Cardiac fibroblast (primary cell): ENCODE measurements around the gene EIPR1.
A peak's percentile ranks its signal among the peaks of the same experiment; 100 is the strongest.

ENCODE experiments used
- DNase-seq, 2 donors: peaks; one replicate each; pipeline versions ENCODE4 v3.0.0 to v3.0.0-alpha.2; 2010; ENCODE audit warnings: low read depth in 2 of 2
- H3K4me3 ChIP-seq, 2 donors: replicated peaks in 1 of 2; 1 replicate in 1 of 2; 2 replicates in 1 of 2; pipeline ENCODE4 v1.5.1; 2011; ENCODE audit warnings: low read depth in 2 of 2, low read length in 2 of 2, mild to moderate bottlenecking in 2 of 2, moderate library complexity in 1 of 2
- CTCF ChIP-seq: IDR thresholded peaks from one replicate; pipeline ENCODE4 v1.5.1; 2011; ENCODE audit warnings: low read depth, mild to moderate bottlenecking, low read length, inconsistent platforms

EIPR1 gene

GRCh38 chr2:3197308-3197707 lies 180.3 kb downstream of the EIPR1 start:
- DNase-seq: no peak
- no peak overlapping the region for H3K4me3 ChIP-seq
- no peak for TF ChIP-seq CTCF

DNA sequence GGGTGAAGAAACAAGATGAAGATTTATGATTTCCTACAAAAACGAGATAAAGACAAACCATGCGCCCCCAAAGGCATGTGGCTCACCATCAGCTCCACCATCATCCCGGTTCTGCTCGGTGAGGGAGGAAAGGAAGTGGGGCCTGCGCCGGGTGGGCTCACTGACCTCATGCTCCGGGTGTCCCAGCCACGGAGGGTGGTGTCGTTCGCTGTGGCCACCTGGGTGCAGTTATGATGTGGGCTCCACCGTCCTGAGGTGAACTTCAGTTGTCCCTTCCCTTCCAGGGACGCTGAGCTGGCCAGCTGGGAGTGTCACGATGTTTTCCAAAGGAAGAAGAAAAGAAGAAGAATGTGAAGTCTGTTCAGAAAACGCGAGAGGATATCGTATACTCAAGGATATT lies 180.9 kb downstream of the EIPR1 start:
- TF ChIP-seq CTCF: no peak
- no peak overlapping the region for H3K4me3 ChIP-seq
- no peak for DNase-seq

- DNase-seq: no peak
- H3K4me3 ChIP-seq: no peak overlapping the region
- TF ChIP-seq CTCF: no peak
Observed at GRCh38 chr2:3195641-3196476, 181.8 kb downstream of the EIPR1 start.

DNA sequence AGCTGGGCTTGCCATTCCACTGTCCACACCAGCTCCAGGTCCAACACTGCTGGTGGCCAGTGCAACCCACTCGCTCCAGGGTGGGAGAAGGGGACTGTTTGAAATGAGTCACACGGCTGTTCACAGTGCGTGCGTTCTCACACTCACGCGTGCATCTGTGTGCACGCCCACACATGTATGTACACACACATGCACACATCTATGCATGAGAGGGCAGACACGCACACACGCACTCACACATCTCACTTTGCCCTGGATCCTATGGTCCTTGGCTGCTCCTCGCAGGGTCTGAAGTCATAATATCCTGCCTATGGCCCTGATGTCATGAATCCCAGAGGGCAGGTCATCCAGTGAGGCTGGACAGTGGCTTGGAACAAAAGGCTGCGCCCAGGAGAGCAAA lies 182.8 kb downstream of the EIPR1 start:
- TF ChIP-seq CTCF: no peak
- no peak overlapping the region for H3K4me3 ChIP-seq
- DNase-seq: no peak

- TF ChIP-seq CTCF: no peak
- peak in 1 of 2 donors; percentile 12 for DNase-seq
- H3K4me3 ChIP-seq: no peak overlapping the region
Observed at GRCh38 chr2:3193443-3194330, 183.9 kb downstream of the EIPR1 start.

DNA sequence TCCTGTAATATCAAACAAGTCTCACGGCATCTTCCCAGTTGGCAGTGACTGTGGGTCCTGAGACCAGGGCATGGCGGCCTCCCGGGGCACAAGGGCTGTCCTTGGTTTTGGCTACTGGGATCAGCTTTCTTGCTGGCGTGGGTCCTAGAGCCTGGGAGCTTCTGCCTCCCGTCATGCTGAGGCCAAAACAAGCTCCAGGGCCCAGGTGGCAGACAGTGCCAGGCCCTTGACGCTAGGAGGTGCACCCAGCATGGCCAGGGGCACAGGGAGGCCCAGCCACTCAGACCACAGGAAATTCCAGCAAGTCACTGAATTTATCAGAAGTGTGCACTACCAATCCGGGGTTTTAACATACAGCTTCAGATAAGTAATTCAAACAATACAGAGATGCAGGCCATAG lies 184.7 kb downstream of the EIPR1 start:
- no peak for TF ChIP-seq CTCF
- no peak overlapping the region for H3K4me3 ChIP-seq
- peak in 1 of 2 donors; percentile 32 for DNase-seq
